Measurements from ENCODE around the gene PLK2.

The PLK2 gene

GRCh38 chr5:58460002-58460731 is at the start of gene PLK2:
PLK2 (minus strand) TSS chr5:58460086; CDS start chr5:58459959, 127 bp downstream.
- DNase-seq: peak; percentile 73

- DNase-seq: no peak
These were observed 47.8 kb upstream of the PLK2 start for GRCh38 chr5:58507715-58508114.

GRCh38 chr5:58505971-58506640 is 46.2 kb upstream of the PLK2 start:
- no peak for DNase-seq

GRCh38 chr5:58505502-58505901 is 45.6 kb upstream of the PLK2 start:
- peak; percentile 78 for DNase-seq

GRCh38 chr5:58504766-58505165 is 44.9 kb upstream of the PLK2 start:
- DNase-seq: peak; percentile 49

- DNase-seq: no peak
These were observed 43.6 kb upstream of the PLK2 start for GRCh38 chr5:58503390-58504046.

- DNase-seq: no peak
These were observed 42.0 kb upstream of the PLK2 start for GRCh38 chr5:58501778-58502417.

GRCh38 chr5:58499941-58500340 is 40.1 kb upstream of the PLK2 start:
- DNase-seq: no peak

- no peak for DNase-seq
These were observed 39.3 kb upstream of the PLK2 start for GRCh38 chr5:58499231-58499630.

GRCh38 chr5:58498340-58498942 is 38.6 kb upstream of the PLK2 start:
- DNase-seq: no peak

GRCh38 chr5:58497921-58498320 is 38.0 kb upstream of the PLK2 start:
- no peak for DNase-seq

- no peak for DNase-seq
These were observed 37.5 kb upstream of the PLK2 start for GRCh38 chr5:58497386-58497785.

GRCh38 chr5:58496488-58496887 is 36.6 kb upstream of the PLK2 start:
- no peak for DNase-seq

- DNase-seq: no peak
These were observed 33.3 kb upstream of the PLK2 start for GRCh38 chr5:58493141-58493540.

GRCh38 chr5:58491216-58491892 is 31.5 kb upstream of the PLK2 start, which contains the start of gene GAPT:
GAPT (plus strand) TSS chr5:58491435; CDS start chr5:58494537, 3,102 bp downstream.
- no peak for DNase-seq

- DNase-seq: no peak
These were observed 30.6 kb upstream of the PLK2 start for GRCh38 chr5:58490402-58491050.

GRCh38 chr5:58486290-58486689 is 26.4 kb upstream of the PLK2 start:
- DNase-seq: no peak

- DNase-seq: no peak
These were observed 24.6 kb upstream of the PLK2 start for GRCh38 chr5:58484505-58484904.

- no peak for DNase-seq
These were observed 22.6 kb upstream of the PLK2 start for GRCh38 chr5:58482536-58482935.

- DNase-seq: no peak
These were observed 21.9 kb upstream of the PLK2 start for GRCh38 chr5:58481828-58482227.

- no peak for DNase-seq
These were observed 21.3 kb upstream of the PLK2 start for GRCh38 chr5:58481066-58481676.

Measured in NCI-H774 (cell line).